Gastroesophageal sphincter (tissue), 3 donors: ENCODE measurements around the gene PLA2R1.

Experiments
- CTCF ChIP-seq, 4 experiments: fragments of 200-600 bp in 2 of 4; fragments of 450-650 bp in 2 of 4; sonication (generic) in 1 of 4; IDR thresholded peaks; one replicate each; pipeline ENCODE4 v1.5.1; 2017 to 2019; ENCODE audit warnings: antibody characterized with exemption in 4 of 4, mild to moderate bottlenecking in 2 of 4, moderate library complexity in 2 of 4
- EP300 ChIP-seq: sonication (generic); formaldehyde crosslinking; IDR thresholded peaks from one replicate; pipeline ENCODE4 v1.6.1; 2017; ENCODE audit warnings: antibody characterized with exemption, mild to moderate bottlenecking
- POLR2AphosphoS5 ChIP-seq: sonication (generic); formaldehyde crosslinking; IDR thresholded peaks from one replicate; pipeline ENCODE4 v1.6.1; 2017; ENCODE audit warnings: antibody characterized with exemption

GRCh38 chr2:159933727-159934049 is 128.7 kb downstream of the PLA2R1 start:
- TF ChIP-seq CTCF (IDR thresholded peaks at IDR 0.05) (no peak), EP300 (no peak), POLR2AphosphoS5 (no peak)
